Subcutaneous abdominal adipose tissue (tissue), 5 donors: Measurements from ENCODE around the gene VKORC1.

Experiments used
- H3K27ac ChIP-seq: one replicate; pipeline ENCODE4 v1.7.0; 2013; ENCODE audit warnings: low read depth, mild to moderate bottlenecking, inconsistent platforms, low read length, moderate library complexity
- H3K27me3 ChIP-seq, 5 donors: one replicate each; pipeline ENCODE4 v1.7.0; 2013; ENCODE audit warnings: low read length in 5 of 5, inconsistent platforms in 1 of 5; ENCODE audit not compliant: control insufficient read depth in 5 of 5, insufficient read depth in 4 of 5
- H3K36me3 ChIP-seq, 5 donors: one replicate each; pipeline ENCODE4 v1.7.0; 2013; ENCODE audit warnings: low read length in 5 of 5; ENCODE audit not compliant: control insufficient read depth in 5 of 5, insufficient read depth in 5 of 5
- H3K4me1 ChIP-seq, 5 donors: one replicate each; pipeline ENCODE4 v1.7.0; 2013; ENCODE audit warnings: low read length in 5 of 5, mild to moderate bottlenecking in 3 of 5, moderate library complexity in 1 of 5; ENCODE audit not compliant: control insufficient read depth in 5 of 5, insufficient read depth in 5 of 5
- H3K4me3 ChIP-seq, 5 donors: one replicate each; pipeline ENCODE4 v1.7.0; 2013; ENCODE audit warnings: low read length in 5 of 5, low read depth in 1 of 5
- H3K9ac ChIP-seq, 5 donors: one replicate each; pipeline ENCODE4 v1.7.0; 2013; ENCODE audit warnings: low read length in 5 of 5, mild to moderate bottlenecking in 4 of 5, moderate library complexity in 3 of 5
- H3K9me3 ChIP-seq, 5 donors: one replicate each; pipeline ENCODE4 v1.7.0; 2013; ENCODE audit warnings: low read length in 5 of 5; ENCODE audit not compliant: control insufficient read depth in 5 of 5
- donor health status: healthy.
- donor health status: healthy.
- donor health status: healthy.
- donor health status: healthy.
- donor health status: healthy.

The VKORC1 gene

GRCh38 chr16:31114468-31114867 lies 19.9 kb upstream of the VKORC1 start:
- peaks cover 0 to 43% (median 35%) of the 10 kb centered on the region in 5 donors for H3K36me3 ChIP-seq
- H3K9me3 ChIP-seq: no peaks in the 10 kb centered on the region
- no peak overlapping the region for H3K4me3 ChIP-seq
- H3K9ac ChIP-seq: no peak overlapping the region
- no peaks in the 10 kb centered on the region for H3K27me3 ChIP-seq
- H3K27ac ChIP-seq: peak overlapping the region; percentile 65
- peaks cover 7 to 44% (median 33%) of the 10 kb centered on the region in 5 donors for H3K4me1 ChIP-seq

- Histone ChIP-seq H3K9ac (peak overlapping the region in 2 of 5 donors; percentile 6 to 21), H3K27me3 (no peaks in the 10 kb centered on the region), H3K4me3 (no peak overlapping the region), H3K4me1 (peaks cover 6 to 48% (median 36%) of the 10 kb centered on the region in 5 donors), H3K9me3 (no peaks in the 10 kb centered on the region), H3K36me3 (peaks cover 0 to 39% (median 38%) of the 10 kb centered on the region in 5 donors), H3K27ac (peak overlapping the region; percentile 65)
Observed at GRCh38 chr16:31113121-31114120, 18.8 kb upstream of the VKORC1 start.

GRCh38 chr16:31112711-31113110 lies 18.1 kb upstream of the VKORC1 start:
- no peaks in the 10 kb centered on the region for H3K27me3 ChIP-seq
- H3K4me3 ChIP-seq: no peak overlapping the region
- H3K9me3 ChIP-seq: no peaks in the 10 kb centered on the region
- H3K9ac ChIP-seq: peak overlapping the region in 1 of 5 donors; percentile 6
- peaks cover 5 to 49% (median 36%) of the 10 kb centered on the region in 5 donors for H3K4me1 ChIP-seq
- peak overlapping the region; percentile 65 for H3K27ac ChIP-seq
- H3K36me3 ChIP-seq: peaks cover 0 to 39% (median 38%) of the 10 kb centered on the region in 5 donors

- no peak overlapping the region for H3K4me3 ChIP-seq
- peak overlapping the region in 1 of 5 donors; percentile 6 for H3K9ac ChIP-seq
- peak overlapping the region; percentile 65 for H3K27ac ChIP-seq
- peaks cover 0 to 39% (median 38%) of the 10 kb centered on the region in 5 donors for H3K36me3 ChIP-seq
- no peaks in the 10 kb centered on the region for H3K27me3 ChIP-seq
- no peaks in the 10 kb centered on the region for H3K9me3 ChIP-seq
- peaks cover 6 to 48% (median 36%) of the 10 kb centered on the region in 5 donors for H3K4me1 ChIP-seq
Observed at GRCh38 chr16:31111881-31112466, 17.4 kb upstream of the VKORC1 start.

DNA sequence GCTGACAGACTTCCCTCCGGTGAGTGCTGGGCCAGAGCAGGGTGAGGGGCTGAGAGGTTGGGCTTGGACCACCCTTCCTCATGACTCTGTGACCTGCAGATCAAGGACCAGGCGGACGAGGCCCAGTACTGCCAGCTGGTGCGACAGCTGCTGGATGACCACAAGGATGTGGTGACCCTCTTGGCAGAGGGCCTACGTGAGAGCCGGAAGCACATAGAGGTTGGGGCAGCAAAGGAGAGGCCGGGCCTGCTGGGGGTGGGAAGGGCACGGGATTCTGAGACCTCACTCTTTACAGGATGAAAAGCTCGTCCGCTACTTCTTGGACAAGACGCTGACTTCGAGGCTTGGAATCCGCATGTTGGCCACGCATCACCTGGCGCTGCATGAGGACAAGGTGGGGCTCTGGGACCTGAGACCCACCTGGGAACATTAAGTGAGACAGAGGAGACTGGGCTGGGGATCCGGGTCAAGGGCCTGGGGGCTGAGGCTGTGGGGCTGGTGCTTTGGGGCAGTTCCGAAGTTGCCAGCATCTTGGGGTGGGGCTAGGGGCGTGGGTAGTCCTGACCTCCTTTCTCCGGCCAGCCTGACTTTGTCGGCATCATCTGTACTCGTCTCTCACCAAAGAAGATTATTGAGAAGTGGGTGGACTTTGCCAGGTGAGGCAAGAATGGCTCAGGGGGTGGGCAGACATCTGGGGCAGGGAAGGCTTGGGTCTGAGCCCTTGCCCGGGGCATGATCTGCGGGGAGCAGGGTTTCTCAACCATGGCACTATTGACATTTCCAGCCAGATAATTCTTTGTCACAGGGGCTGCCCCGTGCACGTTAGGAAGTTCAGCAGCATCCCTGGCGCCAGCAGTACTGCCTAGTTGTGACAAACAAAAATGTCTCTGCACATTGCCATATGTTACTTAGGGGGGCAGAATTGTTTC lies 15.8 kb upstream of the VKORC1 start:
- no peak overlapping the region for H3K27ac ChIP-seq
- H3K27me3 ChIP-seq: no peaks in the 10 kb centered on the region
- peaks cover 6 to 44% (median 43%) of the 10 kb centered on the region in 5 donors for H3K4me1 ChIP-seq
- H3K9me3 ChIP-seq: no peaks in the 10 kb centered on the region
- no peak overlapping the region for H3K9ac ChIP-seq
- H3K4me3 ChIP-seq: no peak overlapping the region
- H3K36me3 ChIP-seq: peaks cover 0 to 39% (median 38%) of the 10 kb centered on the region in 5 donors

DNA sequence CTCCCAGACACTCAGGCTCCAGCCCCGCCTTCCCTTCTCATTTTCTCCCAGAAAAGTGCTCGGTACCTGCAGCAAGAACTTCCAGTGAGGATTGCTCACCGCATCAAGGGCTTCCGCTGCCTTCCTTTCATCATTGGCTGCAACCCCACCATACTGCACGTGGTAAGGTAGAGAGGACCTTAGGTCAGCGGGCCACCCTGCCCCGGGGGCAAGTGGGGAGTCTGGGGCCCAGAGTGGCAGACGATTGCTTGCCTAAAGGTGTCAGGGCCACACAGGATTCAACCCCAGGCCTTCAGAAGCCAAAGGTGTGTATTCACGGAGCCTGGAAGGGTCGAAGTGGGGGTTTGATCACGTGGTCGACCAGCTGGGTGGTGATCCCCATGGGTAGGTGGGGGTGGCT lies 15.0 kb upstream of the VKORC1 start:
- Histone ChIP-seq H3K27ac (no peak overlapping the region), H3K36me3 (peaks cover 0 to 39% (median 38%) of the 10 kb centered on the region in 5 donors), H3K4me3 (peak overlapping the region in 1 of 5 donors; percentile 82), H3K4me1 (peaks cover 6 to 43% (median 42%) of the 10 kb centered on the region in 5 donors), H3K27me3 (no peaks in the 10 kb centered on the region), H3K9me3 (no peaks in the 10 kb centered on the region), H3K9ac (no peak overlapping the region)

GRCh38 chr16:31108794-31109558 lies 14.4 kb upstream of the VKORC1 start:
- Histone ChIP-seq H3K36me3 (peaks cover 0 to 39% (median 38%) of the 10 kb centered on the region in 5 donors), H3K4me3 (peak overlapping the region in 4 of 5 donors; percentile 66 to 83 (median 80)), H3K27ac (peak overlapping the region; percentile 62), H3K9me3 (no peaks in the 10 kb centered on the region), H3K4me1 (peaks cover 6 to 43% (median 38%) of the 10 kb centered on the region in 5 donors), H3K27me3 (no peaks in the 10 kb centered on the region), H3K9ac (peak overlapping the region in 4 of 5 donors; percentile 91 to 94 (median 93))

- Histone ChIP-seq H3K27me3 (no peaks in the 10 kb centered on the region), H3K36me3 (peaks cover 0 to 39% (median 38%) of the 10 kb centered on the region in 5 donors), H3K9me3 (no peaks in the 10 kb centered on the region), H3K27ac (peak within 1 kb of the TSS; percentile 62), H3K4me3 (peak within 1 kb of the TSS; percentile 19 to 83 (median 77)), H3K9ac (peak within 1 kb of the TSS in 4 of 5 donors; percentile 91 to 94 (median 93)), H3K4me1 (peaks cover 2 to 36% (median 31%) of the 10 kb centered on the region in 5 donors)
Observed at GRCh38 chr16:31108035-31108793, 13.6 kb upstream of the VKORC1 start, which contains the start of gene BCKDK. BCKDK (plus strand) TSS chr16:31108386; CDS start chr16:31109224, 838 bp downstream.
